Vagina (tissue), 2 donors: ENCODE data around the gene PSORS1C1. TPM values are rescaled to one million over a fixed set of nuclear protein-coding genes. Genes with fewer than 3 reads are reported as not detected.

Experiments used
- DNase-seq, 2 donors: peaks; one replicate each; pipeline ENCODE4 v3.0.0-alpha.2; 2017; ENCODE audit errors: extremely low spot score in 2 of 2
- H3K27ac ChIP-seq: fragments of 200-600 bp; sonication (generic); one replicate; pipeline ENCODE4 v1.5.1; 2019
- H3K27me3 ChIP-seq: fragments of 200-600 bp; sonication (generic); one replicate; pipeline ENCODE4 v1.5.1; 2019
- H3K36me3 ChIP-seq, 2 donors: fragments of 200-600 bp; sonication (generic); one replicate each; pipeline ENCODE4 v1.5.1; 2017 to 2019
- H3K4me1 ChIP-seq: fragments of 200-600 bp; sonication (generic); one replicate; pipeline ENCODE4 v1.5.1; 2019
- H3K4me3 ChIP-seq, 2 donors: fragments of 200-600 bp; sonication (generic); 1 replicate in 1 of 2; 2 replicates in 1 of 2; pipeline ENCODE4 v1.5.1; 2016 to 2019
- H3K9me3 ChIP-seq: fragments of 200-600 bp; sonication (generic); one replicate; pipeline ENCODE4 v1.5.1; 2019
- CTCF ChIP-seq, 3 experiments: fragments of 450-650 bp in 2 of 3; fragments of 200-600 bp in 1 of 3; sonication (generic) in 1 of 3; IDR thresholded peaks; one replicate each; pipeline ENCODE4 v1.5.1; 2017 to 2019; ENCODE audit warnings: antibody characterized with exemption in 3 of 3, mild to moderate bottlenecking in 2 of 3, moderate library complexity in 2 of 3
- POLR2A ChIP-seq, 2 donors: fragments of 450-650 bp; IDR thresholded peaks; one replicate each; pipeline ENCODE4 v1.6.1; 2017; ENCODE audit warnings: antibody characterized with exemption in 2 of 2, mild to moderate bottlenecking in 2 of 2, moderate library complexity in 2 of 2
- POLR2AphosphoS5 ChIP-seq, 2 donors: sonication (generic); formaldehyde crosslinking; IDR thresholded peaks; one replicate each; pipeline ENCODE4 v1.9.0; 2017; ENCODE audit warnings: antibody characterized with exemption in 2 of 2, mild to moderate bottlenecking in 2 of 2, low read depth in 1 of 2; ENCODE audit not compliant: insufficient read depth in 1 of 2
- intact Hi-C: fragments of 100-400 bp; cut with DNase I; formaldehyde crosslinking; loops from one replicate; pipeline ENCODE4 v1.15.1; 2023
- total RNA-seq: library from RNA; depleted of rRNA; stranded (reverse); fragments of >200 nt; gene quantifications from one replicate; pipeline ENCODE4 v1.2.3, GENCODE V29; 2016

Gene PSORS1C1
- total RNA-seq, 1 donor from 2014 or later, result 9.6 TPM

DNA sequence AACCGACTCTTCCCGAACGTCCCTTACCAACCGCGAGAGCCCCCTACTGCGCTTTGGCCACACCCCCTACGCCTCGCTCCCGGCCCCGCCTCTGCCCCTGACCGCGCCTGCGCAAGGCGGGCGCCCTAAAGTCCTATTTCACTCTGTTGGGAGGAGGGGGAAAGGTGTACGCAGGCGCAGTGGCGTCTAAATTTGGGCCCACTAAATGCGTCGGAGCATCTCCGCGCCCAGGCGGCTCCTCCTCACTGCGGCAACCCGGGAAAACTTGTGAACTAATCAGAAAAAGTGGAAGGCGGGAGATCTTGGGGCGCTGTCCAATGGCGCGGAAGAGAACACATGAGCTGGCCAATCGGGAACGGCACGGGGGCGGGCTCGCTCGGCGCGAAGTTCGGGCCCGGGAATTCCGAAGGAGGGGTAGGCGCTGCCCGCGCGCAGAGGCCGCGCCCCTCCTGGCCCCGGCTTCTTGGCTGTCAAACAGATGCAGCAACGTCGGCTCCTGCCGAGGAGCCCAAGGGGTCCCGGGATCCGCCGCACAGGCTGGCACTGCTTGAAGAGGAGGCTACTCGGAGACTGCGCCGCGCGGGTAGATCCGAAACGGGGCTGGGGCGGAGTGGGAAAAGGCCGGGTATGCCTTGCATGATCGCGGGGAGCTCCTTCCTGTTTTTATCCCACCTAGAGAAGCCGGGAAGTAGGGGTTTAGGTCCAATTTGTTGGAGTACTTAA lies 43.7 kb downstream of the PSORS1C1 start, which contains the start of gene TCF19:
Gene TCF19, plus strand, starts transcription at position 450 of the 723 bp plus-strand sequence. CDS start 881 bp downstream, outside the sequence.
- Histone ChIP-seq H3K4me1 (peaks cover 27% of the 10 kb centered on the region), H3K27me3 (no peaks in the 10 kb centered on the region), H3K9me3 (no peaks in the 10 kb centered on the region), H3K27ac (peak within 1 kb of the TSS; percentile 82), H3K4me3 (peak within 1 kb of the TSS; percentile 82 to 85), H3K36me3 (no peaks in the 10 kb centered on the region)
- intact Hi-C loops, result no loop called here
- peak; percentile 87 to 96 for TF ChIP-seq POLR2AphosphoS5 (IDR thresholded peaks at IDR 0.05; ENCODE audit: insufficient read depth in 1 of 2, low read depth in 1 of 2)
- no peak for TF ChIP-seq POLR2A (IDR thresholded peaks at IDR 0.05)
- peak in 1 of 2 donors; percentile 99 for DNase-seq

DNA sequence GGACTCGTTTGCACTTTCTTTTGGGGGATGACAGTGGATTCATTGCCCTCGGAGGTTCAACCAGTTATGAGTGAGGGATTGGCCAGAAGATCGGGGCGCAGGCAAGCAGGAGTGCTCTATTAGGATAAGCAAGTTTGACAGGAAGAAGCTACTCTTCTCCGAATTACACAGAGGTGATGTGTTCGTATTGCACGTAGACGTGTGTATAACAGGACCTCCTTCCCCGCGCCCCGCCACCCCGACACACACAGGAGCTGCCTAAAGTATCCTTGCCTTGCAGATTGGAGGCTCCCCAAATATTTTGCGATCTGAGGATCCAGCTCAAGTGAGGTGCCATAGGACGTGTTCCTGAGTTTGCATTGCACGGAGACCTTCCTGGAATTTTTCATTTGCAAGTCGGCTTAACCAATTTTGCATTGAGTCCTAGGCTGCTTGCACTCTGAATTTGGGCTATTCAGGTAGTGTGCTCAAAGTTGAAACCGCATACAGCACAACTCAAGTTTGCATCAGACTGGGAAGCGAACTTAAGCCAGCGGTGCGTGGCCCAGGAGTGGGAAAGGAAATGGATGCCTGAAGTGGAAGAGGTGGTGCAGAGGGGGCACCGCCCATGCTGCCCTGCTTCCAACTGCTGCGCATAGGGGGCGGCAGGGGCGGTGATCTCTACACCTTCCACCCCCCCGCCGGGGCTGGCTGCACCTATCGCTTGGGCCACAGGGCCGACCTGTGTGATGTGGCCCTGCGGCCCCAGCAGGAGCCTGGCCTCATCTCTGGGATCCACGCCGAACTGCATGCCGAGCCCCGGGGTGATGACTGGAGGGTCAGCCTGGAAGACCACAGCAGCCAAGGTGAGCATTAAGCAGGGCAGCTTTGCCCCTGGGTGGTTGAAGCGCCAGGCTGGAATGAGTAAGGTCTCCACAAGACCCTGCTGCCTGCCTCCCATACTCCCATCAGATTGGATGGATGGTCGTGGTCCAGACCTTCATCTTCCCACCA lies 44.6 kb downstream of the PSORS1C1 start:
- H3K9me3 ChIP-seq, result no peaks in the 10 kb centered on the region
- no peaks in the 10 kb centered on the region for H3K36me3 ChIP-seq
- peak overlapping the region; percentile 82 to 85 for H3K4me3 ChIP-seq
- TF ChIP-seq POLR2AphosphoS5 (IDR thresholded peaks at IDR 0.05; ENCODE audit: insufficient read depth in 1 of 2, low read depth in 1 of 2), result no peak
- no peak for TF ChIP-seq POLR2A (IDR thresholded peaks at IDR 0.05)
- no peak for TF ChIP-seq CTCF (IDR thresholded peaks at IDR 0.05)
- intact Hi-C loops, result no loop called here
- H3K27ac ChIP-seq, result peak overlapping the region; percentile 82
- no peak for DNase-seq
- no peaks in the 10 kb centered on the region for H3K27me3 ChIP-seq
- peaks cover 27% of the 10 kb centered on the region for H3K4me1 ChIP-seq

DNA sequence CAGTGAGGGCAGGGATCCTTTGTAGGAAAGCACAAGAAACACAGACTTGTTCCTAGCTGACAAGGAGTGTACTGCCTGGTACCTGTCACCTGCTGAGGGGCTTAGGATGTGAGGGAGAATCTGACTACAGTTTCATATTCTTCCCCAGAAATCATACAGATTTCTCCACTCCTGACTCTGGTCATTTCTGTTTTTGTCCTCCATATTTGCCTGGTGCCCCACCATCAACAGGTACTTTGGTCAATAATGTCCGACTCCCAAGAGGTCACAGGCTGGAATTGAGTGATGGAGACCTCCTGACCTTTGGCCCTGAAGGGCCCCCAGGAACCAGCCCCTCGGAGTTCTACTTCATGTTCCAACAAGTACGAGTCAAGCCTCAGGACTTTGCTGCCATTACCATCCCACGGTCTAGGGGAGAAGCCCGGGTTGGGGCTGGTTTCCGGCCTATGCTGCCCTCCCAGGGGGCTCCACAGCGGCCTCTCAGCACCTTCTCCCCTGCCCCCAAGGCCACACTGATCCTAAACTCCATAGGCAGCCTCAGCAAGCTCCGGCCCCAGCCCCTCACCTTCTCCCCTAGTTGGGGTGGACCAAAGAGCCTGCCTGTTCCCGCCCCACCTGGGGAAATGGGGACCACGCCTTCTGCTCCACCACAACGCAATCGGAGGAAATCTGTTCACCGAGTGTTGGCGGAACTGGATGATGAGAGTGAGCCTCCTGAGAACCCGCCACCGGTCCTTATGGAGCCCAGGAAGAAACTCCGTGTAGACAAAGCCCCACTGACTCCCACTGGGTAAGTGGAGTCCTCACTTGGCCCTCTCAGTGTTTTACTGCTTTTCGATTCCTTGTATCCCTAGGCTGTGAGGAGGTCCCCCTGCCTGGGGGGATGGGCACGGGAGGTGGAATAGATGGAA lies 46.9 kb downstream of the PSORS1C1 start:
- intact Hi-C loops, result no loop called here
- Histone ChIP-seq H3K27ac (no peak overlapping the region), H3K4me1 (peaks cover 27% of the 10 kb centered on the region), H3K4me3 (no peak overlapping the region), H3K27me3 (no peaks in the 10 kb centered on the region), H3K9me3 (no peaks in the 10 kb centered on the region), H3K36me3 (no peaks in the 10 kb centered on the region)
- DNase-seq, result no peak
- no peak for TF ChIP-seq POLR2A (IDR thresholded peaks at IDR 0.05)
- no peak for TF ChIP-seq CTCF (IDR thresholded peaks at IDR 0.05)
- TF ChIP-seq POLR2AphosphoS5 (IDR thresholded peaks at IDR 0.05; ENCODE audit: insufficient read depth in 1 of 2, low read depth in 1 of 2), result no peak

- Histone ChIP-seq H3K27ac (no peak overlapping the region), H3K4me1 (peaks cover 17% of the 10 kb centered on the region), H3K4me3 (no peak overlapping the region), H3K9me3 (no peaks in the 10 kb centered on the region), H3K27me3 (no peaks in the 10 kb centered on the region), H3K36me3 (no peaks in the 10 kb centered on the region)
- no peak for DNase-seq
- TF ChIP-seq POLR2AphosphoS5 (IDR thresholded peaks at IDR 0.05; ENCODE audit: insufficient read depth in 1 of 2, low read depth in 1 of 2) (no peak), CTCF (IDR thresholded peaks at IDR 0.05) (no peak), POLR2A (IDR thresholded peaks at IDR 0.05) (no peak)
- intact Hi-C loops, result no loop called here
Observed at GRCh38 chr6:31162463-31163165, 48.0 kb downstream of the PSORS1C1 start.
